Hepatocyte (in vitro differentiated cells): ENCODE data around the gene SLC25A14. TPM values are rescaled to one million over a fixed set of nuclear protein-coding genes. Genes with fewer than 3 reads are reported as not detected.

Source experiments
- DNase-seq: peaks from one replicate; pipeline ENCODE4 v3.0.0-alpha.2; 2016; ENCODE audit warnings: low spot score
- H2AFZ ChIP-seq: fragments of 200-600 bp; sonication (generic); 2 replicates; pipeline ENCODE4 v1.6.0; 2016; ENCODE audit warnings: antibody characterized with exemption, mild to moderate bottlenecking
- H3K27ac ChIP-seq: fragments of 200-600 bp; sonication (generic); 2 replicates; pipeline ENCODE4 v1.5.1; 2016; ENCODE audit warnings: mild to moderate bottlenecking
- H3K27me3 ChIP-seq: fragments of 200-600 bp; sonication (generic); 2 replicates; pipeline ENCODE4 v1.6.1; 2016
- H3K36me3 ChIP-seq: fragments of 200-600 bp; sonication (generic); replicated peaks from 2 replicates; pipeline ENCODE4 v1.5.1; 2016; ENCODE audit warnings: low read depth; ENCODE audit not compliant: insufficient read depth
- H3K4me1 ChIP-seq: fragments of 200-600 bp; sonication (generic); 2 replicates; pipeline ENCODE4 v1.5.1; 2016; ENCODE audit warnings: mild to moderate bottlenecking, moderate library complexity; ENCODE audit not compliant: insufficient read depth
- H3K4me2 ChIP-seq: fragments of 200-600 bp; sonication (generic); 2 replicates; pipeline ENCODE4 v1.6.0; 2016
- H3K4me3 ChIP-seq: fragments of 200-600 bp; sonication (generic); 2 replicates; pipeline ENCODE4 v1.5.1; 2016; ENCODE audit warnings: mild to moderate bottlenecking
- H3K79me2 ChIP-seq: fragments of 200-600 bp; sonication (generic); 2 replicates; pipeline ENCODE4 v1.6.0; 2017; ENCODE audit warnings: mild to moderate bottlenecking
- H3K9me2 ChIP-seq: fragments of 200-600 bp; sonication (generic); replicated peaks from 2 replicates; pipeline ENCODE4 v1.6.0; 2017; ENCODE audit warnings: mild to moderate bottlenecking; ENCODE audit not compliant: insufficient read depth
- H3K9me3 ChIP-seq: fragments of 200-600 bp; sonication (generic); 2 replicates; pipeline ENCODE4 v1.5.1; 2016; ENCODE audit warnings: low read depth, mild to moderate bottlenecking
- H4K20me1 ChIP-seq: fragments of 200-600 bp; sonication (generic); 2 replicates; pipeline ENCODE4 v1.6.0; 2016; ENCODE audit warnings: mild to moderate bottlenecking; ENCODE audit not compliant: insufficient read depth, poor library complexity, severe bottlenecking
- CTCF ChIP-seq: fragments of 200-600 bp; sonication (generic); IDR thresholded peaks from 2 replicates; pipeline ENCODE4 v1.5.1; 2016; ENCODE audit warnings: antibody characterized with exemption, mild to moderate bottlenecking; ENCODE audit not compliant: poor library complexity
- EZH2 ChIP-seq: fragments of 200-600 bp; sonication (generic); IDR thresholded peaks from 2 replicates; pipeline ENCODE4 v1.6.1; 2016; ENCODE audit warnings: antibody characterized with exemption, mild to moderate bottlenecking, borderline replicate concordance
- EZH2phosphoT487 ChIP-seq: fragments of 200-600 bp; sonication (generic); IDR thresholded peaks from one replicate; pipeline ENCODE4 v1.6.1; 2018; ENCODE audit warnings: antibody characterized with exemption, mild to moderate bottlenecking, low read depth, moderate library complexity; ENCODE audit not compliant: unreplicated experiment, severe bottlenecking
- whole genome bisulfite sequencing: methylation state at CpG from one replicate; pipeline ENCODE4 v1.1.6; 2016; ENCODE audit warnings: low lambda C conversion rate; ENCODE audit errors: missing lambda C conversion rate; 5-methylcytosine and 5-hydroxymethylcytosine counted together
- polyA plus RNA-seq: library from polyadenylated mRNA; unstranded; fragments of >200 nt; fragmentation: Nextera tagmentation; extraction: Ambion mirVana; gene quantifications from 2 replicates; pipeline ENCODE4 v1.2.1, GENCODE V29; 2016
- total RNA-seq: library from RNA; depleted of rRNA; stranded (reverse); fragments of >200 nt; gene quantifications from 2 replicates; pipeline ENCODE4 v1.2.3, GENCODE V29; 2014

The SLC25A14 gene
- total and polyA plus RNA-seq, 2 experiments from 2014 or later = 16.0 to 18.9 TPM

- DNase-seq = no peak
- H3K27me3 ChIP-seq = no peaks in the 10 kb centered on the region
- H2AFZ ChIP-seq = no peak overlapping the region
- H3K4me1 ChIP-seq = no peaks in the 10 kb centered on the region
- no peaks in the 10 kb centered on the region for H3K9me2 ChIP-seq
- H3K27ac ChIP-seq = no peak overlapping the region
- no peaks in the 10 kb centered on the region for H3K9me3 ChIP-seq
- H3K4me2 ChIP-seq = no peak overlapping the region
- no peak for TF ChIP-seq EZH2
- no peak for TF ChIP-seq EZH2phosphoT487
- TF ChIP-seq CTCF = no peak
- no peaks in the 10 kb centered on the region for H4K20me1 ChIP-seq
- no peaks in the 10 kb centered on the region for H3K79me2 ChIP-seq
- H3K36me3 ChIP-seq = no peaks in the 10 kb centered on the region
- no peak overlapping the region for H3K4me3 ChIP-seq
These were observed 36.4 kb downstream of the SLC25A14 start for GRCh38 chrX:130376077-130376476.

GRCh38 chrX:130378024-130378669 lies 38.4 kb downstream of the SLC25A14 start:
- H3K4me1 ChIP-seq = no peaks in the 10 kb centered on the region
- H3K4me3 ChIP-seq = no peak overlapping the region
- no peak for DNase-seq
- 30% methylated on average over 5 of the region's 5 CpGs for WGBS
- H3K36me3 ChIP-seq = no peaks in the 10 kb centered on the region
- H3K9me3 ChIP-seq = no peaks in the 10 kb centered on the region
- TF ChIP-seq EZH2 (no peak), EZH2phosphoT487 (no peak), CTCF (no peak)
- no peak overlapping the region for H3K4me2 ChIP-seq
- no peaks in the 10 kb centered on the region for H3K9me2 ChIP-seq
- H4K20me1 ChIP-seq = no peaks in the 10 kb centered on the region
- no peak overlapping the region for H2AFZ ChIP-seq
- no peaks in the 10 kb centered on the region for H3K27me3 ChIP-seq
- H3K79me2 ChIP-seq = no peaks in the 10 kb centered on the region
- no peak overlapping the region for H3K27ac ChIP-seq

- no peaks in the 10 kb centered on the region for H3K79me2 ChIP-seq
- 65% methylated on average over 4 of the region's 4 CpGs for WGBS
- H3K36me3 ChIP-seq = no peaks in the 10 kb centered on the region
- no peak within 1 kb of the TSS for H3K4me2 ChIP-seq
- no peaks in the 10 kb centered on the region for H3K9me2 ChIP-seq
- H3K4me1 ChIP-seq = no peaks in the 10 kb centered on the region
- no peak within 1 kb of the TSS for H3K4me3 ChIP-seq
- no peak within 1 kb of the TSS for H2AFZ ChIP-seq
- no peak for DNase-seq
- H3K27ac ChIP-seq = no peak within 1 kb of the TSS
- no peak for TF ChIP-seq CTCF
- TF ChIP-seq EZH2 = no peak
- TF ChIP-seq EZH2phosphoT487 = no peak
- H3K27me3 ChIP-seq = no peaks in the 10 kb centered on the region
- H4K20me1 ChIP-seq = no peaks in the 10 kb centered on the region
- no peaks in the 10 kb centered on the region for H3K9me3 ChIP-seq
These were observed 45.8 kb downstream of the SLC25A14 start, which contains the start of gene GPR119 for GRCh38 chrX:130385520-130385919. TSS of gene GPR119 (minus strand) at chrX:130385674. CDS start at chrX:130385447, 227 bp downstream.

- 53% methylated on average over 5 of the region's 5 CpGs for WGBS
- Histone ChIP-seq H3K4me2 (no peak overlapping the region), H4K20me1 (no peaks in the 10 kb centered on the region), H3K4me1 (no peaks in the 10 kb centered on the region), H3K27me3 (no peaks in the 10 kb centered on the region), H3K9me3 (no peaks in the 10 kb centered on the region), H2AFZ (no peak overlapping the region), H3K27ac (no peak overlapping the region), H3K4me3 (no peak overlapping the region), H3K36me3 (no peaks in the 10 kb centered on the region), H3K9me2 (no peaks in the 10 kb centered on the region), H3K79me2 (no peaks in the 10 kb centered on the region)
- TF ChIP-seq EZH2phosphoT487 (no peak), CTCF (no peak), EZH2 (no peak)
- no peak for DNase-seq
These were observed 46.7 kb downstream of the SLC25A14 start for GRCh38 chrX:130386408-130386808.
